NCI-H82 (cell line): Measurements from ENCODE around the gene MAD2L1BP.
"Not testable (repeated sequence)": the region's sequence is repeated elsewhere in the genome, so short reads cannot be mapped to it uniquely, and the experiment has no call there.

Source experiments
- DNase-seq: peaks from one replicate; lab custom pipeline; 2025; lab: John Stamatoyannopoulos, UW

MAD2L1BP gene, protein sequence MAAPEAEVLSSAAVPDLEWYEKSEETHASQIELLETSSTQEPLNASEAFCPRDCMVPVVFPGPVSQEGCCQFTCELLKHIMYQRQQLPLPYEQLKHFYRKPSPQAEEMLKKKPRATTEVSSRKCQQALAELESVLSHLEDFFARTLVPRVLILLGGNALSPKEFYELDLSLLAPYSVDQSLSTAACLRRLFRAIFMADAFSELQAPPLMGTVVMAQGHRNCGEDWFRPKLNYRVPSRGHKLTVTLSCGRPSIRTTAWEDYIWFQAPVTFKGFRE

DNA sequence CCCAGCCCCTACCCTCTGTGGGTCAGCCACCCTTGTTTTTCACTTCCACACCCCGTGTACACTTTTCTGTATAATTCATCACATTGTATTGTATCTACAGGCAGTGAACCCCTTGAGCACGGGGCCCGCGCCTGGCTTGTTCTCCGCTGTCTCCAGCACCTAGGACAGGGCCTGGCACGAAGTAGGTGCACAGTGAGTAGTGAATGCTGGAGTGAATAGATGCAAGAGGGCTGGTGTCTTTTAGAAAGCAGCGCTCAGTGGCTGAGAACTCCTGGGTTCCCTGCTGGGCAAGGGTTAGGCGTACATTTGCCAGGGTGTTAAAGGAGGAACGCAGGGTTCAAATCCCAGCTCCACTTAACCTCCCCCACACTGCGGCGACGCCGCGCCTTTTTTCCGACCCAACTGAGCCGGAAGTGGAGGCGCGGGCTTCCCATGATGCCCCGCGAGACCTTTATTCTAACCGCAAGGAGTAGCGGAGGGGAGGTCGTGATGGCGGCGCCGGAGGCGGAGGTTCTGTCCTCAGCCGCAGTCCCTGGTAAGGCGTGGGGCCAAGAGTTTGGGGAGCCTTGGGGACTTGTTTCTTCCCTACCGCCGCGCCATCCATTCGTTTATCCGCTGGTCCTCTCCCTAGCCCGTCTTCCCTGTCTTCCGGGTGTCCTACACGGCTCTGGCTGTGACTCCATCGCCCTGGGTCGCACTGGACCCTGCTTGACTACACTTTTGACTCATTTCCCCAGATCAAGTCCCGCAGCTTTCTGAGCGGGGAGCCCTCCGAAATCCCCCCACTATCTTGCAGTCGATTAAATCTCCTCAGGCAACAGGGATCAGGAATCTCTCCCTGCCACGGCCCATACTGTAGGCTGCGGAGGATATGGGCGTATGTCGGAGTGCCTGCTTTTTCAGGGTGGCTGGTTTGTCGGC lies at the start of gene MAD2L1BP:
Gene MAD2L1BP (plus strand): TSS at position 454 of the 921 bp plus-strand sequence. CDS start 36 bp downstream, at position 490.
- DNase-seq = peak; percentile 94

DNA sequence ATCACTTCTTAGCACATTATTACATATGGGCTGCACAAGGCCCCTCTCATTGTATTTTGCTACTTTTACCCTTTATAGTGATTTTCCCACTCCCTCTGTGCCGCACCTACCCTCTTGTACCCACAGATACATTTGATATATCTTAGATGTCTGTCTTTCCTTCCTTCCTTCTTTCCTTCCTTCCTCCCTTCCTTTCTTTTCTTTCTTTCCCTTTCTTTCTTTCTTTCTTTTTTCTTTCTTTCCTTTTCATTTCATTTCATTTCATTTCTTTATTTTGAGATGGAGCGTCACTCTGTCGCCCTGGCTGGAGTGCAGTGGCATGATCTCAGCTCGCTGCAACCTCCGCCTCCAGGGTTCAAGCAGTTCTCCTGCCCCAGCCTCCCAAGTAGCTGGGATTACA lies 47.4 kb upstream of the MAD2L1BP start:
- DNase-seq = no peak

DNA sequence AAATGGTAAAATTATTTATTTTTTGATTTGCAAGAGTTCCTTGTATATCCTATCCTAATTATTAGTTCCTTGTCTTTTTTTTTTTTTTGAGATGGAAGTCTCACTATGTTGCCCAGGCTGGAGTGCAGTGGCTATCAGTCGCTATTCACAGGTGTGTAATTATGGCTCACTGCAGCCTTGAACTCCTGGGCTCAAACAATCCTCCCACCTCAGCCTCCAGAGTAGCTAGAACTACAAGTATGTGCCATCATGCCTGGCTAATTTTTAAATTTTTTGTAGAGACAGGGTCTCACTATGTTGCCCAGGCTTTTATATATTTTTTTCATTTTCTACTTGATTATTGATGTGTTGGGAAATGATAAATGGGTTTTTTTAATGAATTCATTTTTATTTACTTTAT lies 46.1 kb upstream of the MAD2L1BP start:
- not testable (repeated sequence) for DNase-seq

DNA sequence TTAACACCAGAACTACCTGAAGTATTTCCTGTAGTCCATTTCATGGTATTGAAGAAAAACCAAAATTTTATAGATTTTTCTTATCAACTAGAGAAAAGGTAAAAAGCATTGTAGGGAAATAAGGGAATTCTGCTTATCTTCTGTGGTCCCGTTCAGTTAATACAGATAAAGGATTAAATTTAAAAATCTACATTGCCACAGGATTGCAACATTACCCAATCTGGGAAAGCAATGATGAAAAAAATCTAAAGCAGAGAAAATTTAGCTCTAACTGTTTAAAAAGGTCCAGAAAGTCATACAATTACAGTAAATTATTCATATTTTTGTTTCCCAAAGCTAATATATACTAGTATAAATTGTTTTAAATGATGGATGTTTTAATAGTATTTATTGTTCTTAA lies 41.7 kb upstream of the MAD2L1BP start:
- DNase-seq = no peak

DNA sequence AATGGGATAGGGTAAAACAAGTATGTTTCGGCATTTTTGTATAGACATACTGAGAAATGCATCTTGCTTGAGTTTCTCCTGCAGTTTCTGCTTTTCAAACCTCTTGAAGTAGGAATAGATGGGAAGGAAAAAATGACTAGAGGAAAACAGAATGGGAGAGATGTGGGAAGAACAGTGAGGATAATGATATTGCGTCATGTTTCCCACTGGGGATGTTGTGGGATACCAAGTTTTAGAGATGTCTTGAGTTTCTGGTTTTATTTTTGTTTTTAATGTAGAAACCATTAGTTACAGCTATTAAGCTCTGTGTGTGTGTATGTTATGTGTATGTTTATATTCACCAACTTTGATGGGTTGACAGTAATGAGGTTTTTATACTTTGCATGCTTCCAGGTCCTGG lies 35.0 kb upstream of the MAD2L1BP start:
- no peak for DNase-seq

DNA sequence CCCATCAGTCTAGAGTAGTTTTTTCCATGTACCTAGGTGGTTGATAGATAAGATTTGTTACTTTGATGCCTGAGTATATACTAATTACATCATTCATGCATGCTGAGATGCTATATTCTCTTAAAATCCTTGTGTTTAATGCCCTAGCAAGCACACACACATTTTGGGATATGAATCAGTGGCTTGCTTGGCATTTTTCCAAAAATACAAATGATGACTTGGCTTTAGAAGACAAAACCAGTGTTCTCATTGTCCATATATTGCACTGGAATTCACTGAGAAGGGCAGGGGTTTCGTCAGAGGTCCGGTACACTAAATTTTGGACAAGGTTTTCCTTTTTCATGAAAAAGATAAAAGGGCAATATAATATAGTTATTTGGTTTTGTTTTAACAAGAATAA lies 31.5 kb upstream of the MAD2L1BP start:
- DNase-seq = no peak

DNA sequence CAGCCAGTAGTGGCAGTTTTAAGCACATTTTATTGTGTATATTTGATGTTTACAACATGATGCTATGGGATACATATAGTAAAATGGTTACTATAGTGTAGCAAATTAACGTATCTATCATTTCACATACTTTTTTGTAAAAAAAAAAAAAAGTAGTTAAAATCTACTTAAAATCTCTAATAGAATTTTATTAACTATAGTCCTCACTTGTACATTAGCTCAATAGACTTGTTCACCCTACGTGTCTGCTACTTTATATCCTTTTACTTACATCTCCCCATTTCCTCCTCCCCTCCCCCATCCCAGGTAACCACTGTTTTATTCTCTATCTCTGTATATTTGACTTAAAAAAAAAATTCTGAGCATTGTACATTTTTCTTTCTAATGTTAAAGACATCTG lies 29.6 kb upstream of the MAD2L1BP start:
- DNase-seq = no peak

DNA sequence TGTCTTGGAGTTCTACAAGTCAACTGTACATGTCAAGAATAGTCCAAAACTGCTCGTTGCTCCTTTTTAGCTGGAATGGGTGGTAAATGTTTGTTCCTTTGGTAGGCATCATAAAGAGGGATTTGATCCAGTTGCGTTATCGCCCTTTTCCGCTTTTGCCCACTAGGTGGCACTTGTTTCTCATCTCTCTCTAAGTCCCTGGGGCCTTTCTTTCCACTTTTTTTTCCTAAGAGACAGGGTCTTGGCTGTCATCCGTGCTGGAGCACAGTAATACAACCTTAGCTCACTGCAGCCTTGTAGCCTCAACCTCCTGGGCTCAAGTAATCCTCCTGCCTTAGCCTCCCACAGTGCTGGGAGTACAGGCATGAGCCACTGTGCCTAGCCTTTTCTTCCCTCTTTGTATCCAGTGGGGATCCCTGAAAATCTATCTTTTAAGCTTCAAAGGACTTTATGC lies 27.3 kb upstream of the MAD2L1BP start:
- DNase-seq = peak; percentile 92

DNA sequence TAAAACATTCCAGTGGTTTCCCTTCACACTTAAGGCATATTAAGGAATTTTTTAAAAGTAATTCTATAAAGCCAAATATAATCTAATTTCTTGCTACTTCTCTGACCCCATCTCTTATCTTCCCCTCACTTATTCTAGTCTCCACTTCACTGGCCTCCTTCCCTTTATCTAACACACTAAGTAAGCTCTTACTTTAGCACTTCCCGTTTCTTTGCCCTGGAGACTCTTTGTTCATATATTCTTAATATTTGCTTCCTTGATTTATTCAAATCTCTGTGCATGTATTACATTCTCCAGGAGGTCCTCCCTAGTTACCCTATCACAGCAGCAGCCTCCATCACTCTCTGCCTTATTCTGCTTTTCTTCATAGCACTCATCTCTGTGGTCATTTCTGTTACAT lies 26.8 kb upstream of the MAD2L1BP start:
- DNase-seq = no peak

DNA sequence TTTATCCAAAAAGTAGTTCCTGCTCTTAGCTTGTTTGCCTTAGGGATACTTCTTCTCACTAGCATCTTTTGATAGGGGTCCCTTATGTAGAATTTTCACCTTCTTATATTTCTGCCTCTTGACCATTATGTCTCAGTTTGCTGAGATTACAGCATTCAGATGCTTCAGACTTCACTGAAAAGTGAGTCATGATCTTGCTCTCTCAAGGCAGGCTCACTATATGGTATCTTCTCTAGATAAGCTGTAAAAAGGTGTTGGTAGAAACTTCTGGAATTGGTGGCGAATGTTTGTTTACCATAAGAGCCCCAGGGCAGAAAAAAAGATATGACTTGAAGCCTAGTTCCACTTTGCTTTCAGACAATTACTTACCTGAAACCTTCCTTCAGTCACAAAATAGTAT lies 26.2 kb upstream of the MAD2L1BP start:
- DNase-seq = no peak

DNA sequence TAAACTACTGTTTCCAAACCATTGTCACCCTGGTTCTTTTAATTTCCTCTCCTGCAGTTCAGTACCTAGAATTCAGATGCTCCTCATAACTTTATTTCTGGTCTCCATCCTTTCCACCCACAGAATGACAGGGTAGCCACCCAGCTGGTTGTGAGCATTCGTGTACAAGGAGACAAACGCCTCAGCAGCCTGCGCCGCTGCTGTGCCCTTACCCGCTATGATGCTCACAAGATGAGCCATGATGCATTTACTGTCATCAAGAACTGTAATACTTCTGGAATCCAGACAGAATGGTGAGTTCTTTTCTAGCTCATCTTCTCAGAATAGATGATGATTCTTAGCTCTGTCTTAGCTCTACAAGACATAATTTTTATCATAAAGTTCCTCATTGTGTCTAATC lies 25.2 kb upstream of the MAD2L1BP start:
- no peak for DNase-seq

DNA sequence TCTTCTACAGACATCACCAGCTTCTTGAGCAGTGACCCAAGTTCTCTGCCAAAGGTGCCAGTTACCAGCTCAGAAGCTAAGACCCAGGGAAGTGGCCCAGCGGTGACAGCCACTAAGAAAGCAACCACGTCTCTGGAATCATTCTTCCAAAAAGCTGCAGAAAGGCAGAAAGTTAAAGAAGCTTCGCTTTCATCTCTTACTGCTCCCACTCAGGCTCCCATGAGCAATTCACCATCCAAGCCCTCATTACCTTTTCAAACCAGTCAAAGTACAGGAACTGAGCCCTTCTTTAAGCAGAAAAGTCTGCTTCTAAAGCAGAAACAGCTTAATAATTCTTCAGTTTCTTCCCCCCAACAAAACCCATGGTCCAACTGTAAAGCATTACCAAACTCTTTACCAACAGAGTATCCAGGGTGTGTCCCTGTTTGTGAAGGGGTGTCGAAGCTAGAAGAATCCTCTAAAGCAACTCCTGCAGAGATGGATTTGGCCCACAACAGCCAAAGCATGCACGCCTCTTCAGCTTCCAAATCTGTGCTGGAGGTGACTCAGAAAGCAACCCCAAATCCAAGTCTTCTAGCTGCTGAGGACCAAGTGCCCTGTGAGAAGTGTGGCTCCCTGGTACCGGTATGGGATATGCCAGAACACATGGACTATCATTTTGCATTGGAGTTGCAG lies 21.8 kb upstream of the MAD2L1BP start:
- no peak for DNase-seq

DNA sequence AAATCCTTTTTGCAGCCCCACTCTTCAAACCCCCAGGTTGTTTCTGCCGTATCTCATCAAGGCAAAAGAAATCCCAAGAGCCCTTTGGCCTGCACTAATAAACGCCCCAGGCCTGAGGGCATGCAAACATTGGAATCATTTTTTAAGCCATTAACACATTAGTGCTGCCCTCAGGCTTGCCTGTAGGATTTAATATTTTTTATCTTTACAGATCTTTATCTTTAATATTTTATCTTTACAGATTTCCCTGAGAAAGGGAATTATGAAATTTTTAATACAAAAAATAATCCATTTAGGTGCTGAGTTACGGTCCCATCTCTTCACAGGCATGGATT lies 21.3 kb upstream of the MAD2L1BP start:
- DNase-seq = no peak

DNA sequence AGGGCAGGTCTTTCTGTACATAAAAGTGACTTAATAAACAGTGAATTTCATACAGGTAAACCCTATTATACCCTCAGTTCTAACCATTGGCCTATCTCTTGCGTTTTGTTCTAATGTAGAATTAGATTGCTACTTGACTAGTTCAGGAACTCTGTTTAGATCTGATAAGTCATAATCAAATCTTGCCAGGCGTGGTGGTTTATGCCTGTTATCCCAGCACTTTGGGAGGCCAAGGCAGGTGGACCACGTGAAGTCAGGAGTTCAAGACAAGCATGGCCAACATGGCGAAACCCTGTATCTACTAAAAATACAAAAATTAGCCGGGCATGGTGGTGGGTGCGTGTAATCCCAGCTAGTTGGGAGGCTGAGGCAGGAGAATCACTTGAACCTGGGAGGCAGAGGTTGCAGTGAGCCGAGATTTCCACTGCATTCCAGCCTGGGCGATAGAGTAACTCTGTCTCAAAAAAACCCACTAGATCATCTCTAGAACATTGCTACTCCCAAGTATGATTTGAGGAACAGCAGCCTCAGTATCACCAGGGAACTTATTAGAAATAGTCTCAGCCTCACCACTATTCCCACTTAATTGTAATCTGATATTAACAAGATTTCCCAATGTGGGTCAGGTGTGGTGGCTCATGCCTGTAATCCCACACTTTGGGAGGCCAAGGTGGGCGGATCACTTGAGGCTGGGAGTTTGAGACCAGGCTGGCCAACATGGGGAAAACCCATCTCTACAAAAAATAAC lies 18.7 kb upstream of the MAD2L1BP start:
- DNase-seq = peak; percentile 32

DNA sequence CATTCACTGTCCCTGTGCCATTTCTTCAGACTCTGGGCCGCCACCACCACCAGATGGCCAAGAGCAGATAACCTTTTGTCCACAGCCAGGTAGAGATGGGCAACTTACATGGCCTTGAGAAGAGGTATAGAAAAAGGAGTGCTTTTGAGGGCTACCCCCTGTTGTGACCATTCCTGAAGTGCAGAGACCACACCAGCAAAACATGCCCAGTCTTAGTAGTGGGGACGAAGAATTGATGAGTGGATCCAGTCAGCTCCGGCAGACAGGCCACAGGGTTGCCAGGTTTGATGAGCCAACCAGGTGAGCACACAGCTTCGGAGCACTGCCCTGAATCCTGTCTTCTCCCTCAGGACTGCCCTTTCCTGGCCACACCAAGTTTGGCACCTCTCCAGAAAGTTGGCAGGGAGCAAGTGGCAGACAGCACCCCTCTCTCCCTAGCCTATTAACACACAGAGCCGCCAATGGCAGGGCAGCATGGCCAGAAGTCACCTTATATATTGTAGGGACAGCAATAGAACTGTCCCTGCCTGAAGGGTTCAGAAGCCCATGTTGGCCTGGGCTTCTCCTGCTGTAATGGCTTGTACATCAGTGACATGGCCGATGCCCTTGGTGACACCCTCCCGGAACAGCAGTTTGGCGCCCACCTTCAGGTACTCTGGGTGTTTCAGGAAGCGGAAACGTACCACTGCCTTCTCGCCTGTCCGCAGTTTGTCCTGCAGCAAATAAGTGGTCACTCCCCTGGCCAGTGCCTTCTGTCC lies 14.4 kb upstream of the MAD2L1BP start:
- DNase-seq = no peak

DNA sequence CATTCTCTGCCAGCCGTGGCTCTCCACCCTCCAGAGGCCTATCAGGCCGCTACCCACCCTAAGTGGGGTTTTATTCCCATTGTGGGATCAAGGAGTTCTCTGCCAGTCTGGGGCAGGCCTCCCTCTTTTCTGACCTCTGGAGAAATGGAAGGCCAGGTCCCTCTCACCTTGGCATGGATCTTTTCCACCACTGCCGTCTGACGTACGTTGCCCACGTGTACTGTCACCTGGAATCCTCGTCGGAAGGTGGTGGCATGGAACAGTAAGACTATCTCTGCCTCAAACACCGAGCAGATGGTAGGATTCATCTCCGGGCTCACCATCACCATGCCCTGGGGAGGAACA lies 13.8 kb upstream of the MAD2L1BP start:
- DNase-seq = no peak

DNA sequence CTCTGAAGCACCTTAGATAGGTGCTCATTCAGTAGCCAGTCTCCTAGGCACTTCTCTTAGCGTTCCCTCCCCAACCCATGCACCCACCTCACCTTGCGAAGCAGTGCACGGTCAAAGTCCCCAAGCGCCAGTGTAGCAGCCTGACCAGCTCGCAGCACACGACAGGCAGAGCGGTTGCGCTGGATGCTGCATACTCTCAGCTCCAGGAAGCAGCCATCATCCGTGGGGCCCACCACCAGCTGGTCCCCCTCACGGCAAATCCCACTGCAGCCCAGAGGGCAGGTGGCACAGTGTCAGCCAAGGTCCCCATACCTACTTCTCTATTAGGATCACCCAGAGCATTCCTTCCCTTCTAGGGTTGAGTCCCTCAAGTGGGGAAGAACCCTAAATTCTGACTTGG lies 13.1 kb upstream of the MAD2L1BP start:
- DNase-seq = no peak

DNA sequence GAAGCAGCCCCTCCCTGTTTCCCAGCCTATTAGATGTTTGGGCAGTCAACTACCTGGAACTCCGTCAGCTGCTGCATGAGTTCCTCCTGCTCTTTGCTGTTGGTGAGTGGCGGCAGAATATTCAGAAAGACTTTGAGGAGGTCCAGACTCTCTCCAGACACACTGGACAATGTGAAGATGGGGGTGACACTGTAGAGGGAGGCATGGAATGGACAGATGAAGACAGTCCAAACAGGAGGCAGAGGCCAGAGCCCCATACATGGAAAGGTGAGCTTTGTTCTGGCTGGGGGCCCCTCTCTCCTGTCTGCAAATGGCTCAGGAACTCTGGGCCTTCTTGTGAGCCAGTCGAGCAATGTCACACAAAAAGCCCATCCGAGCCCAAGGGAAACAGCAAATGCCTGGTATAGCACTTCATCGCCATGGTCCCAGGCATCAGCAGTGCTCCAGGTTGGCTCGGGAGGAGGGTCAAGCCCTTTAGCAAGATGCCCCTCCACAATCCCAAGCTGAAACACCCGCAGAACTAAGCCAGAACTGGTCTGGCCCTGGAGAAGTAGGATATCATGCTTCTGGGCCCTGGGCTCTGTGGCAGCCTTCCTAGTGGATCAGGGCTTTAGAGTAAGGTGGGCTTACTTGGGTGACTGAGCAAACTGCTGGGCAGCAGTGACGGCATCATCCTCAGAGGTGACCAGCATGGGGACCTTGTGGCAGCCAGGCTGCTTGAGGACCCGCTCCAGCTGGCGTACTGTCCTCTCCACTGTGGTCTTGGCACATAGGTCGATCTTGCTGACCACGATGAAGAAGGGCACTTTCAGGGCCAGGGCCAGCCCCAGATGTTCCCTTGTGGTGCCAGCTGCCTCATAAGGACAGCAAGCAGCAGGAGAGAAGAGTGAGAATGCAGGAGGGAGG lies 11.5 kb upstream of the MAD2L1BP start:
- no peak for DNase-seq

DNA sequence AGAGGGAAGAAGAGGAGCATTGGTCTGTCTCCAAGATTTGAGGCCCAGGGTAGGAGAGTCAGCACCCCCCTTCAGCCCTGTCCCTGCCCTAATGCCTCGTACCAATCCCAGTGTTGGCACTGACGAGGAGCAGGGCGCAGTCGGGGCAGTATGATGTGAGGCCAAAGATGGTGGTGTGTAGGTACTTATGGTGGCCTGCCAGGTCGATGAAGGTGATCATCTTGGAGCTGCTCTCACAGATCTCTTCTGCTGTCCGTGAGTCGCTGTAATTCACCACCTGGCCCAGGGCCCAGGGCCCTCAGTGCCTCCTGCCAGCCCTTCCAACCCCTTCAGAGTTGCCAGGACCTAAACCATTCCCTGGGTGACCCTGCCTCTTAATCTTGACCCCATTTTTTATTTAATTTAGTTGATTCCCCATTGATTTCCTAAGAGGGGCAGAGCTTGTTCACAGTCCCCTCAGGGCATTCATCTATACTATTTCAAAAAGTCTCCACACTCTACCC lies 10.8 kb upstream of the MAD2L1BP start:
- DNase-seq = no peak

DNA sequence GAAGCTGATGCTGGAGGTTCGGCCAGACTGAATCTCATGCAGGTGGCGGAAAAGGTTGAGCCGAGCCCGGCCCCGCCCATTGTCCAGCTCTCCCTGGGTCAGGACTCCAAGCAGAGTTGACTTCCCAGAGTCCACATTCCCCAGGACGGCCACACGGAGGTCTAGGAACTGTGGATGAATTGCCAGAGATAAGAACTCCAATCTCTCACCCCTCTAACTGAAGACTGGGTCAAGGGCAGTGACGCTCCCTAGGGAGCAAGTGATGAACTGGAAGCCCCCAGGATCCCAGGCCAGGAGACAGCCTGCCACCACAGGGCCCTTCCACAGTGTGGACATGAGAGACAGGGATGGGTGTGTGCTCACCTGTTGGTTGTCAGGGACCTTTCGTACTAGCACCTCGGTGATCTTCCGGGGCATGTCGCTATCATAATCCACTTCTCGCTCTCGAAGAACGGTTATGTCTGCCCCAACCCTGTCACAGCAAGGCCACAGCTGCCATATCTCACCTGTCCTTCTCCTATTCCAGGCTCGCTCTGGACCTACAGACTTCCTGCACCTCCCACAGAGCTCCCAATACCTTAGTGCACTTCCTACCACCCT lies 10.1 kb upstream of the MAD2L1BP start:
- DNase-seq = no peak
